HL-60 (cell line): ENCODE results near the gene HELZ.
"Not testable (repeated sequence)": the region's sequence is repeated elsewhere in the genome, so short reads cannot be mapped to it uniquely, and the experiment has no call there.

Experiments used
- DNase-seq, 2 experiments: peaks; one replicate each; pipeline ENCODE4 v3.0.0-alpha.2; 2010 to 2020; ENCODE audit warnings: low read depth in 1 of 2, low spot score in 1 of 2
- H3K27ac ChIP-seq: fragments of 250-450 bp; sonication (Bioruptor Pico); replicated peaks from 2 replicates; pipeline ENCODE4 v1.5.1; 2020; ENCODE audit warnings: mild to moderate bottlenecking, moderate library complexity
- H3K27me3 ChIP-seq: fragments of 250-450 bp; sonication (Bioruptor Pico); 2 replicates; pipeline ENCODE4 v1.5.1; 2021; ENCODE audit warnings: mild to moderate bottlenecking, moderate library complexity; ENCODE audit not compliant: insufficient read depth, poor library complexity, severe bottlenecking
- H3K4me3 ChIP-seq: replicated peaks from 2 replicates; pipeline ENCODE4 v1.5.1; 2011; ENCODE audit warnings: mild to moderate bottlenecking, control low read depth, low read length; ENCODE audit not compliant: insufficient read depth
- CTCF ChIP-seq: IDR thresholded peaks from one replicate; pipeline ENCODE4 v1.5.1; 2011; ENCODE audit warnings: low read length, control low read depth, inconsistent platforms; ENCODE audit not compliant: insufficient read depth
- GABPA ChIP-seq: IDR thresholded peaks from 2 replicates; pipeline ENCODE4 v1.6.1; 2012; ENCODE audit warnings: low read depth
- POLR2AphosphoS5 ChIP-seq: IDR thresholded peaks from 2 replicates; pipeline ENCODE4 v1.6.1; 2012; ENCODE audit warnings: low read depth
- REST ChIP-seq: IDR thresholded peaks from 2 replicates; pipeline ENCODE4 v1.6.1; 2012; ENCODE audit warnings: low read depth; ENCODE audit not compliant: insufficient replicate concordance
- SPI1 ChIP-seq: IDR thresholded peaks from 2 replicates; pipeline ENCODE4 v1.6.1; 2012; ENCODE audit warnings: low read depth, mild to moderate bottlenecking, borderline replicate concordance

The HELZ gene

GRCh38 chr17:67145183-67145805, 99.7 kb downstream of the HELZ start:
- H3K4me3 ChIP-seq, result no peak overlapping the region
- DNase-seq, result no peak
- no peak overlapping the region for H3K27ac ChIP-seq
- no peaks in the 10 kb centered on the region for H3K27me3 ChIP-seq
- TF ChIP-seq CTCF (no peak), REST (no peak), SPI1 (no peak)

DNA sequence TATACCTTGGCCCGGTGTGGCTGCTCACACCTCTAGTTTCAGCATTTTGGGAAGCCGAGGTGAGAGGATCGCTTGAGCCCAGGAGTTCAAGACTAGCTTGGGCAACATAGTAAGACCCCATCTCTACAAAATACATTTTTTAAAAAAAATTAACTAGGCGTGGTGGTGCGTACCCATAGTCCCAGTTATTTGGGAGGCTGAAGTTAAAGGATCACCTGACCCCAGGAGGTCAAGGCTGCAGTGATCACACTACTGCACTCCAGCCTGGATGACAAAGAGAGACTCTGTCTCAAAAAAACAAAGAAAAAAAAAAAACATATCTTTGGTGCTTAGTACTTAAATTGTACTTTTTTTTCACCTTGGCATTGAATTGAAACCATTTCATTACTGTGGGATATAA, 101.7 kb downstream of the HELZ start:
- no peak for TF ChIP-seq GABPA
- TF ChIP-seq REST, result no peak
- TF ChIP-seq SPI1, result no peak
- TF ChIP-seq CTCF, result no peak
- no peak for TF ChIP-seq POLR2AphosphoS5
- Histone ChIP-seq H3K27ac (no peak overlapping the region), H3K27me3 (no peaks in the 10 kb centered on the region), H3K4me3 (no peak overlapping the region)
- no peak for DNase-seq

- H3K27ac ChIP-seq, H3K27me3 ChIP-seq, H3K4me3 ChIP-seq, DNase-seq: not testable (repeated sequence)
These were observed 103.0 kb downstream of the HELZ start for GRCh38 chr17:67142030-67142429.

DNA sequence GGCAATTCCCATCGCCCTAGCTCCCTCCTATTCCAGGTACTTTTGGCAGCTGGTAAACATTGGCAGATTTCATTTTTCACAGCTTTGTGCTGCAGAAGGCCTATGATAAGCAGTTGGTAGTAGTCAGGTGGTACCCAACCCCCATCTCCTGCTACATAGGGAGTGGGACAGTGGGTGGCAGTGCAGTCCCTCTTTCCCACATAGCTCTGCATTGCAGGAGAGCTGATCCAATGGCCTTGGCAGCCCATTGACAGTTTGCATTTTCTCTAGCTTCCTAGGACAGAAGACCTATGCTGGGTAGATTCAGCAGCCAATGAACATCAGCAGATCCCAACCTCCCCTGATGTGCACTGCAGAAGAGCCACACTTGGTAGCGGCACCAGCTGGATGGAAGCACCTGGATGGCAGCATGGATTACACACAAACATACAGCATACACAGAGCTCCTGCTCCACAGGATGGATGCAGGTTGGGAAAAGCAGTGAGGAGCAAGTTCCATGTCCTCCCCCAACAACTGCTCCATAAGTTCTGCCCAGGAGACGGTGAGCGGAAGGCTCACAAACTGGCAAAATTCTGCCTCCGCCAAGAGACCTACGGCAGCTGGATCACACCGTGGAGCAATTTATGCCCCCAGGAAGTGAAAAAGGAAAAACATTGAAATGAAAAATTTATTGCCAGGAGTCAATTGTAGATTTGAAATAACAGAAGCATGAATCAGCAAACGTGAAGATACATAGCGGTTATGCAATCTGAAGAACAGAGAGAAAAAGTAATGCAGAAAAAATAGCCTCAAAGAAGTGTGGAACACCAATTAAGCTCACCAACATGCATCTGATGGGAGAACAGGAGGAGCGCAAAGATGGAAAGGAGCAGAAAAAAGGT, 105.0 kb downstream of the HELZ start:
- TF ChIP-seq SPI1 (no peak), POLR2AphosphoS5 (no peak), REST (no peak), GABPA (no peak), CTCF (no peak)
- no peak for DNase-seq
- Histone ChIP-seq H3K27me3 (no peaks in the 10 kb centered on the region), H3K27ac (no peak overlapping the region), H3K4me3 (no peak overlapping the region)
